GM23248 (cell line): ENCODE results near the gene TMEM190. TPM values are rescaled to one million over a fixed set of nuclear protein-coding genes. Genes with fewer than 3 reads are reported as not detected.
A peak's percentile ranks its signal among the peaks of the same experiment; 100 is the strongest.

Experiments used
- DNase-seq: peaks from one replicate; pipeline ENCODE4 v3.0.0-alpha.2; 2015
- H2AFZ ChIP-seq: fragments of 200-600 bp; sonication (generic); 2 replicates; pipeline ENCODE4 v1.6.1; 2016; ENCODE audit warnings: antibody characterized with exemption
- H3F3A ChIP-seq: fragments of 200-600 bp; sonication (generic); 2 replicates; pipeline ENCODE4 v1.6.1; 2016; ENCODE audit warnings: mild to moderate bottlenecking, antibody characterized with exemption, mixed run types; ENCODE audit not compliant: insufficient read depth
- H3K27ac ChIP-seq: fragments of 200-600 bp; sonication (generic); 2 replicates; pipeline ENCODE4 v1.5.1; 2016; ENCODE audit warnings: mild to moderate bottlenecking
- H3K27me3 ChIP-seq: fragments of 200-600 bp; sonication (generic); replicated peaks from 2 replicates; pipeline ENCODE4 v1.6.1; 2016; ENCODE audit warnings: mild to moderate bottlenecking; ENCODE audit not compliant: insufficient read depth
- H3K36me3 ChIP-seq: fragments of 200-600 bp; sonication (generic); 2 replicates; pipeline ENCODE4 v1.6.1; 2016; ENCODE audit warnings: low read depth, mild to moderate bottlenecking
- H3K4me1 ChIP-seq: fragments of 200-600 bp; sonication (generic); 2 replicates; pipeline ENCODE4 v1.6.1; 2016; ENCODE audit warnings: mild to moderate bottlenecking; ENCODE audit not compliant: insufficient read depth
- H3K4me2 ChIP-seq: fragments of 200-600 bp; sonication (generic); one replicate; pipeline ENCODE4 v1.6.1; 2016; ENCODE audit warnings: mild to moderate bottlenecking; ENCODE audit not compliant: unreplicated experiment
- H3K4me3 ChIP-seq: fragments of 200-600 bp; sonication (generic); 2 replicates; pipeline ENCODE4 v1.5.1; 2016; ENCODE audit warnings: mild to moderate bottlenecking
- H3K79me2 ChIP-seq: fragments of 200-600 bp; sonication (generic); 2 replicates; pipeline ENCODE4 v1.6.1; 2016; ENCODE audit warnings: mild to moderate bottlenecking; ENCODE audit not compliant: insufficient read depth
- H3K9ac ChIP-seq: fragments of 200-600 bp; sonication (generic); 2 replicates; pipeline ENCODE4 v1.6.1; 2016; ENCODE audit warnings: mild to moderate bottlenecking
- H3K9me2 ChIP-seq: fragments of 200-600 bp; sonication (generic); 2 replicates; pipeline ENCODE4 v1.6.1; 2016; ENCODE audit warnings: mixed run types, mild to moderate bottlenecking, moderate library complexity; ENCODE audit not compliant: insufficient read depth
- H3K9me3 ChIP-seq: fragments of 200-600 bp; sonication (generic); one replicate; pipeline ENCODE4 v1.6.1; 2017; ENCODE audit warnings: low read depth
- H4K20me1 ChIP-seq: fragments of 200-600 bp; sonication (generic); 2 replicates; pipeline ENCODE4 v1.6.0; 2016; ENCODE audit not compliant: insufficient read depth
- EZH2 ChIP-seq: fragments of 200-600 bp; sonication (generic); IDR thresholded peaks from 2 replicates; pipeline ENCODE4 v1.6.1; 2018; ENCODE audit warnings: antibody characterized with exemption, mild to moderate bottlenecking; ENCODE audit not compliant: insufficient read depth, poor library complexity, severe bottlenecking
- EZH2phosphoT487 ChIP-seq: fragments of 200-600 bp; sonication (generic); IDR thresholded peaks from 2 replicates; pipeline ENCODE4 v1.6.1; 2018; ENCODE audit warnings: antibody characterized with exemption, moderate library complexity, mild to moderate bottlenecking, low read depth; ENCODE audit not compliant: insufficient read depth
- WGBS, 2 experiments: methylation state at CpG; one replicate each; pipeline ENCODE4 v1.1.6; 2015 to 2017; ENCODE audit warnings: low lambda C conversion rate in 2 of 2, low coverage in 1 of 2; ENCODE audit errors: missing lambda C conversion rate in 2 of 2; 5-methylcytosine and 5-hydroxymethylcytosine counted together
- in situ Hi-C: fragments of 300-500 bp; cut with MboI; formaldehyde crosslinking; loops from 2 replicates; pipeline ENCODE4 v1.15.0; 2020
- polyA plus RNA-seq: library from polyadenylated mRNA; unstranded; fragments of >200 nt; fragmentation: Nextera tagmentation; extraction: Ambion mirVana; gene quantifications from 2 replicates; pipeline ENCODE4 v1.2.1, GENCODE V29; 2016
- total RNA-seq: library from RNA; depleted of rRNA; stranded (reverse); fragments of >200 nt; shearing (Covaris generic); gene quantifications from 2 replicates; pipeline ENCODE4 v1.2.3, GENCODE V29; 2014

Gene TMEM190
- total and polyA plus RNA-seq, 2 experiments from 2014 or later: not detected

DNA sequence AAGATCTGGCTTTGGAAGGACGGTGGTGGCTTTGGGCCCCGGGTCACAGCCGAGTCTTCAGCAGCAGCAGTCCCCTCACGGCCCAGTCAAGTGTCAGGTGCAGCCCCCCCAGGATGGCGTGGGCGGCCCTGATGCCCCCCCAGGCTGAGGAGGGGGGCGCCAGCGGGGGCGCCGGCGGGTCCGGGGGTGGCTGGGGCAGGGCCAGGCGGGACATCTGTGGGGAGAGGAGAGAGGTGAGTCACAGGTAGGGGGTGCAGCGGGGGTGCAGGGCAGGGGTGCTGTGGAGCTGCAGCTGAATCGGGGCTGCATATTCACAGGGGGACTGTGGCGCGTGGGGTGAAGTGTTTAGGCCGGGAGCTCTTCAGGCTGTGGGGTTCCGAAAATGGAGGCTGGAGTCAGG is 10.7 kb upstream of the TMEM190 start:
- TF ChIP-seq EZH2 (no peak), EZH2phosphoT487 (no peak)
- peaks cover 8% of the 10 kb centered on the region for H3K79me2 ChIP-seq
- H3K4me3 ChIP-seq: no peak overlapping the region
- DNase-seq: no peak
- no peak overlapping the region for H2AFZ ChIP-seq
- peaks cover 27% of the 10 kb centered on the region for H3F3A ChIP-seq
- H3K9me2 ChIP-seq: no peaks in the 10 kb centered on the region
- H4K20me1 ChIP-seq: no peaks in the 10 kb centered on the region
- in situ Hi-C loops: no loop called here
- no peaks in the 10 kb centered on the region for H3K27me3 ChIP-seq
- no peaks in the 10 kb centered on the region; the same call in 1 of the 2 replicates for H3K36me3 ChIP-seq
- H3K4me2 ChIP-seq: no peak overlapping the region
- no peak overlapping the region for H3K9ac ChIP-seq
- 66 to 94% methylated on average over 4 to 19 of the region's 19 CpGs for WGBS, 2 experiments
- no peak overlapping the region for H3K27ac ChIP-seq
- no peaks in the 10 kb centered on the region for H3K9me3 ChIP-seq
- peaks cover 5% of the 10 kb centered on the region for H3K4me1 ChIP-seq

DNA sequence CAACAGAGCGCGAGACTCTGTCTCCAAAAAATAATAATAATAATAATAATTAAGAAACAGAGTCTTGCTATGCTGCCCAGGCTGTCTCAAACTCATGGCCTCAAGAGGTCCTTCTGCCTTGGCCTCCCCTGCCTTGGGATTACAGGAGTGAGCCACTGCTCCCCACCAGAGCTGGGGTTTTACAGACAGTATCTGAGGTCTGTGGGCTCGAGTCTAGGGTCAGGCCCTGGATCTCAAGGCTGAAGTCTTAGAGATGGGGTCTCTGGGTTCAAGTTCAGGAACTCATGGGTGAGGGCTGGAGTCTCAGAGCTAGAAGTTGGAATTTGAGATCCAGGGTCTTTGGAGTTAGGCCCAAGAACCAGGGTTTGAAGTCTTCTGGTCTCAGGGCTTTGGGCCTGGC is 9.8 kb upstream of the TMEM190 start:
- Histone ChIP-seq H4K20me1 (no peaks in the 10 kb centered on the region), H2AFZ (no peak overlapping the region), H3K9me2 (no peaks in the 10 kb centered on the region), H3K36me3 (no peaks in the 10 kb centered on the region; the same call in 1 of the 2 replicates), H3K27me3 (no peaks in the 10 kb centered on the region), H3K4me1 (peaks cover 7% of the 10 kb centered on the region), H3K79me2 (peaks cover 8% of the 10 kb centered on the region), H3K27ac (no peak overlapping the region), H3F3A (peaks cover 35% of the 10 kb centered on the region), H3K4me3 (no peak overlapping the region), H3K9me3 (no peaks in the 10 kb centered on the region), H3K4me2 (no peak overlapping the region), H3K9ac (no peak overlapping the region)
- WGBS, 2 experiments: 98 to 100% methylated on average over 3 of the region's 3 CpGs
- TF ChIP-seq EZH2phosphoT487: no peak
- no peak for TF ChIP-seq EZH2
- no peak for DNase-seq
- in situ Hi-C loops: no loop called here

DNA sequence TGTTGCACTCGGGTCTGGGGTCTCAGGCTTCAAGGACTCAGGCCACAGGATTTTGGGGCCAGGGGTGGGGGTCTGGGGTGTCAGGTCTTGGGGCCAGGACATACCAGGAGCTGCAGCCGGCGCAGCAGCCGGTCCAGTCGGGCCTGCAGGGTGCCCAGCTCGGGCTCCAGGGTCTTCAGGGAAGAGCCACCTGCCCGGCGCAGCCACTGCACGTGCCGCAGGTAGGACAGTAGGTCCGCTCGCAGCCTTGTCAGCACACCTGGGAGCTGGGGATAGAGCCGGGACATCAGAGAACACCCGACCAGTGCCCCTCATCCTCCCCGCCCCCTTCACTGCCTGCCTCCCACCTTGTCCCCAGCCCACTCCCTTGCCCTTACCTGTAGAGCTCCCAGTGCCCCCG is 8.5 kb upstream of the TMEM190 start:
- in situ Hi-C loops: no loop called here
- Histone ChIP-seq H3K36me3 (no peaks in the 10 kb centered on the region; the same call in 1 of the 2 replicates), H3K9me2 (no peaks in the 10 kb centered on the region), H3K4me2 (peak overlapping the region; percentile 84), H3F3A (peaks cover 41% of the 10 kb centered on the region), H3K4me3 (peak overlapping the region; percentile 75; the same call in 1 of the 2 replicates), H3K9me3 (no peaks in the 10 kb centered on the region), H3K79me2 (peaks cover 8% of the 10 kb centered on the region), H3K9ac (peak overlapping the region; percentile 87), H3K27ac (no peak overlapping the region), H2AFZ (no peak overlapping the region), H3K27me3 (no peaks in the 10 kb centered on the region), H3K4me1 (peaks cover 15% of the 10 kb centered on the region), H4K20me1 (no peaks in the 10 kb centered on the region)
- 80 to 89% methylated on average over 9 to 16 of the region's 16 CpGs for WGBS, 2 experiments
- TF ChIP-seq EZH2 (no peak), EZH2phosphoT487 (no peak)
- no peak for DNase-seq

GRCh38 chr19:55368701-55369563 is 7.7 kb upstream of the TMEM190 start:
- peak overlapping the region; percentile 86 for H3K27ac ChIP-seq
- no peaks in the 10 kb centered on the region for H3K9me3 ChIP-seq
- H3F3A ChIP-seq: peaks cover 38% of the 10 kb centered on the region
- in situ Hi-C loops: no loop called here
- peak overlapping the region; percentile 67 for H2AFZ ChIP-seq
- TF ChIP-seq EZH2phosphoT487 (no peak), EZH2 (no peak)
- no peaks in the 10 kb centered on the region; the same call in 1 of the 2 replicates for H3K36me3 ChIP-seq
- H3K4me3 ChIP-seq: peak overlapping the region; percentile 75
- no peaks in the 10 kb centered on the region for H3K9me2 ChIP-seq
- no peaks in the 10 kb centered on the region for H4K20me1 ChIP-seq
- peak; percentile 93 for DNase-seq
- H3K9ac ChIP-seq: peak overlapping the region; percentile 87
- peaks cover 8% of the 10 kb centered on the region for H3K79me2 ChIP-seq
- peak overlapping the region; percentile 84 for H3K4me2 ChIP-seq
- H3K4me1 ChIP-seq: peaks cover 21% of the 10 kb centered on the region
- WGBS, 2 experiments: 15 to 36% methylated on average over 13 to 46 of the region's 54 CpGs
- no peaks in the 10 kb centered on the region for H3K27me3 ChIP-seq
